ENCODE results near the gene GABPB2. TPM values are rescaled to one million over a fixed set of nuclear protein-coding genes. Genes with fewer than 3 reads are reported as not detected.

GABPB2 gene
- total RNA-seq, 2 donors from 2014 or later: 5.8 to 11.7 TPM

- peaks cover 7% of the 10 kb centered on the region for H3K27me3 Mint-ChIP-seq
- no peak overlapping the region for H3K4me3 Mint-ChIP-seq
- H3K9me3 Mint-ChIP-seq: no peaks in the 10 kb centered on the region
- no peaks in the 10 kb centered on the region for H3K36me3 Mint-ChIP-seq (ENCODE audit: low read depth)
- no peak for ATAC-seq (replicated peaks)
- no peak overlapping the region for H3K27ac Mint-ChIP-seq
- no peaks in the 10 kb centered on the region for H3K4me1 Mint-ChIP-seq
Measured at GRCh38 chr1:151134396-151134795, 63.8 kb downstream of the GABPB2 start.

GRCh38 chr1:151134991-151135390 lies 64.4 kb downstream of the GABPB2 start:
- H3K4me1 Mint-ChIP-seq: no peaks in the 10 kb centered on the region
- H3K36me3 Mint-ChIP-seq (ENCODE audit: low read depth): no peaks in the 10 kb centered on the region
- no peak overlapping the region for H3K27ac Mint-ChIP-seq
- peaks cover 7% of the 10 kb centered on the region for H3K27me3 Mint-ChIP-seq
- H3K9me3 Mint-ChIP-seq: no peaks in the 10 kb centered on the region
- no peak overlapping the region for H3K4me3 Mint-ChIP-seq
- ATAC-seq (replicated peaks): no peak

- ATAC-seq (replicated peaks): no peak
- Mint-ChIP-seq H3K9me3 (no peaks in the 10 kb centered on the region), H3K4me1 (no peaks in the 10 kb centered on the region), H3K36me3 (ENCODE audit: low read depth) (no peaks in the 10 kb centered on the region), H3K4me3 (no peak overlapping the region), H3K27me3 (peaks cover 3% of the 10 kb centered on the region), H3K27ac (no peak overlapping the region)
Measured at GRCh38 chr1:151135433-151136385, 65.1 kb downstream of the GABPB2 start.

DNA sequence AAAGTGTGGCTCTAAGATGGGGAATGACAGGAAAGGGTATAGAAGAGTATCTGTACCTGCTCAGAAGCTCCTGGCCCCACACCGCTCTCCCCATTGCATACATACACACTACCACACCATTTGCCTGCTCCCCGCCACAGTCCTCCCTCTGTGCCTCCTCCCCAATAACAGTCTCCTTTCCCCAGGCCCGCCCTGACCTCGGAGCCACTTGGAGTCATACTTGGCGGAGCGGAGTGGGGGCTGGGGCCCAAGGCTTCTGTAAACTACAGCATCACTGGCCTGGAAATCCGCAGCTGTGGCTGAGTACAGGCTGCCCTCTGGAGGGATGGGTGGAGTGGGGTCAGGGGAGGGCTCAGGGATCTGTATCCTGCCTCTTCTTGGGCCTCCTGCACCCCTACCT lies 67.2 kb downstream of the GABPB2 start:
- Mint-ChIP-seq H3K36me3 (ENCODE audit: low read depth) (no peaks in the 10 kb centered on the region), H3K9me3 (no peaks in the 10 kb centered on the region)
- ATAC-seq (replicated peaks): no peak

DNA sequence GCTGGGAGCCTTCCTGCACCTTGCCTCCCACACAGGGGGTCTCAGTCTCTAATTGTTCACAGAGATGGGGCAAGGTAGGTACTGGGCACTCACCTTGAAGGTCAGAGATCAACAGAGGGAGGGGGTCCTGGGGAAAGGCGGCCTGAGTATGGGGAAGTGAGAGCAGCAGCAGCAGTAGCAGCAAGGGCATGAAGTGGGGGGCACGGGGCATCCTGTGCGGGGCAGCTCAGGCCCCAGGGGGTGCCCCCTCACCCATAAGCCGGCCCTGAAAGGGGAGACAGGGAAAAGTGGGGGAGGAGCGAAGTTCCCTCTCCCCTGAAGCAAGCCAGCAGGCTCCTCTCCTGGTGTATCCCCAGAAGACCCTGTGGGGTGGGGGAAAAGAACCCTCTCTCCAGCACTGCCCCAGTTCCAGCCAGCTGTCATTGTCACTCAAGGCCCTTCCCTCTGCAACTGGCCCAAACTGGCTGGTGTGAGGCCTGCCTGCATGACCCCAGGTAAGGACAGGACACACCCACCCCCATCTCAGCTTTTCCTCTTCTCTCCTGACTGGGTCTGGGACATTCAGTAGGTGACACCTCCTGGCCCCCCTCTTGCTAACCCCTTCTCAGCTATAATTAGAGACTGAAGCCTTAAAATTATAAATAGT lies 72.0 kb downstream of the GABPB2 start:
- ATAC-seq (replicated peaks): no peak
- H3K27me3 Mint-ChIP-seq: no peaks in the 10 kb centered on the region
- no peak overlapping the region for H3K27ac Mint-ChIP-seq
- H3K9me3 Mint-ChIP-seq: no peaks in the 10 kb centered on the region
- H3K4me3 Mint-ChIP-seq: no peak overlapping the region
- H3K4me1 Mint-ChIP-seq: peaks cover 11% of the 10 kb centered on the region
- H3K36me3 Mint-ChIP-seq (ENCODE audit: low read depth): no peaks in the 10 kb centered on the region

More for the DNA sequence above, 67.2 kb downstream of the GABPB2 start:
- H3K27ac Mint-ChIP-seq: no peak overlapping the region
- H3K4me1 Mint-ChIP-seq: no peaks in the 10 kb centered on the region
- H3K27me3 Mint-ChIP-seq: no peaks in the 10 kb centered on the region
- H3K4me3 Mint-ChIP-seq: no peak overlapping the region

DNA sequence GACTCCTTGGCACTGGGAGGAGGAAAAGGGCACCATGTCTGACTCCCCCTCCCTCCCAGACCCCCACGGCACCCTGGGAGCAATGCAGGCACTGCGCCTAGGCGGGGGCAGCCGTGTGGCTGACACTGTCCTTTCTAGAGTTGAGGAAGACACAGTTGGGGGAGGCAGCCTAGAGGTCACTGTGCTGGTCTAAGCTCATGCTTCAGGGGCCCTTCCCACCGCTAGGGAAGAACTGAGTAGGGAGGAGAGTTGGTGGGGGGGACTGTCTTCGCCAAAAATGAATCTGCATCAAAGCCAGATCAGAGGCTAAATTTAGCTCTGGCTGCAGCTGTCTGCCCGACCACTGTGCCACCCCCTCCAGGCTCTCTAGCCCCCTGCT lies 72.5 kb downstream of the GABPB2 start:
- Mint-ChIP-seq H3K4me1 (peaks cover 11% of the 10 kb centered on the region), H3K27ac (no peak overlapping the region), H3K9me3 (no peaks in the 10 kb centered on the region), H3K4me3 (no peak overlapping the region), H3K36me3 (ENCODE audit: low read depth) (no peaks in the 10 kb centered on the region), H3K27me3 (no peaks in the 10 kb centered on the region)
- no peak for ATAC-seq (replicated peaks)

- ATAC-seq (replicated peaks): no peak
- H3K27ac Mint-ChIP-seq: no peak overlapping the region
- no peak overlapping the region for H3K4me3 Mint-ChIP-seq
- no peaks in the 10 kb centered on the region for H3K9me3 Mint-ChIP-seq
- no peaks in the 10 kb centered on the region for H3K27me3 Mint-ChIP-seq
- H3K4me1 Mint-ChIP-seq: peaks cover 11% of the 10 kb centered on the region
- no peaks in the 10 kb centered on the region for H3K36me3 Mint-ChIP-seq (ENCODE audit: low read depth)
Measured at GRCh38 chr1:151143986-151144385, 73.4 kb downstream of the GABPB2 start.

DNA sequence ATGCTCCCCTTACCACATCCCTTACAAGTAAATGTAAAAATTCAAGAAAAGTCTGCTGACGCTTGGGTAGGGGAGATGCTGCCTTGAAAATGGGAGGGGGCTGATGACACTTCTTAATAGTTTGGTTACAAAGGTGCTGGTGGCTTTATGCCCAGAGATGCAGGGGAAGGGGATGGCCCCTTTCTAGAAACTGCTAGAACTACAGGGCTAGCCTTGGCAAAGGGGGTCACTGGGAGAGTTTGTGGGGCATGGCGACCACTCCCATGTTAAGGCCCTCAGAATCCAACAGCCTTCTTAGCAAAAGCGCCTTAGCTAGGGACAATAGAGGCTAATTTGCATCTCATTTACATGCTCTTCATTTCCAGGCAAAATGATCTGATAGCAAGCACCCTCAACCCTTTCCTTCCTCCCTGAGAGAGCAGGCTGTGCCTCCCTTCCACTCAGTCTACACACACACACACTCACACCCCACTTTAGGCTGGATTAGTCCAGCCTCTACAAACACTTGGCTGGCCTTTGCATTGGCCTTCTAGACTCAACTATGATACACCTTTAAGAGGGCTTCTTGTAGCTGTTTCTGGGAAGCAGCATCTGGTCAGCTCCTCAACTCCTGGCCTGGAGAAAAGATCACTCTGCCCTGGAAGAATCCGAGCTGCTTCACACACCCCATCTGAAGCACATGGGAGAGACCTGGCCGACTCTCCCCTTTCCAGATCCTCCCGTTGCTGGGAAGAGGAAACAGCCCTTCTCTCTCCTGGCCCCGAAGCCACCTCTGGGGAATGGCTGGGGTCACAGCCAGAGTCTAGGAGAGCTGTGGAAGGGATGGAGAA lies 74.1 kb downstream of the GABPB2 start:
- no peak for ATAC-seq (replicated peaks)
- Mint-ChIP-seq H3K9me3 (no peaks in the 10 kb centered on the region), H3K4me1 (peaks cover 11% of the 10 kb centered on the region), H3K36me3 (ENCODE audit: low read depth) (no peaks in the 10 kb centered on the region), H3K4me3 (peak overlapping the region; percentile 90), H3K27me3 (no peaks in the 10 kb centered on the region), H3K27ac (no peak overlapping the region)

- Mint-ChIP-seq H3K4me3 (peak overlapping the region; percentile 90), H3K27ac (no peak overlapping the region), H3K4me1 (peaks cover 11% of the 10 kb centered on the region), H3K36me3 (ENCODE audit: low read depth) (no peaks in the 10 kb centered on the region), H3K9me3 (no peaks in the 10 kb centered on the region), H3K27me3 (no peaks in the 10 kb centered on the region)
- ATAC-seq (replicated peaks): no peak
Measured at GRCh38 chr1:151145304-151146071, 74.9 kb downstream of the GABPB2 start.

- H3K27ac Mint-ChIP-seq: peak overlapping the region; percentile 72
- ATAC-seq (replicated peaks): peak; percentile 8
- H3K27me3 Mint-ChIP-seq: no peaks in the 10 kb centered on the region
- H3K9me3 Mint-ChIP-seq: no peaks in the 10 kb centered on the region
- H3K36me3 Mint-ChIP-seq (ENCODE audit: low read depth): no peaks in the 10 kb centered on the region
- peaks cover 11% of the 10 kb centered on the region for H3K4me1 Mint-ChIP-seq
- peak overlapping the region; percentile 90 for H3K4me3 Mint-ChIP-seq
Measured at GRCh38 chr1:151146072-151146411, 75.5 kb downstream of the GABPB2 start.

GRCh38 chr1:151146412-151147131 lies 76.0 kb downstream of the GABPB2 start, which contains the start of gene SEMA6C:
Gene SEMA6C (minus strand): TSS chr1:151146631. CDS start chr1:151142621, 4,010 bp downstream.
- peak; percentile 100 for ATAC-seq (replicated peaks)
- Mint-ChIP-seq H3K9me3 (no peaks in the 10 kb centered on the region), H3K27ac (peak within 1 kb of the TSS; percentile 72), H3K4me3 (peak within 1 kb of the TSS; percentile 90), H3K4me1 (peaks cover 11% of the 10 kb centered on the region), H3K27me3 (no peaks in the 10 kb centered on the region), H3K36me3 (ENCODE audit: low read depth) (no peaks in the 10 kb centered on the region)

- no peaks in the 10 kb centered on the region for H3K27me3 Mint-ChIP-seq
- no peaks in the 10 kb centered on the region for H3K9me3 Mint-ChIP-seq
- peaks cover 11% of the 10 kb centered on the region for H3K4me1 Mint-ChIP-seq
- ATAC-seq (replicated peaks): no peak
- H3K4me3 Mint-ChIP-seq: peak overlapping the region; percentile 90
- peak overlapping the region; percentile 72 for H3K27ac Mint-ChIP-seq
- no peaks in the 10 kb centered on the region for H3K36me3 Mint-ChIP-seq (ENCODE audit: low read depth)
Measured at GRCh38 chr1:151147132-151147503, 76.6 kb downstream of the GABPB2 start.

DNA sequence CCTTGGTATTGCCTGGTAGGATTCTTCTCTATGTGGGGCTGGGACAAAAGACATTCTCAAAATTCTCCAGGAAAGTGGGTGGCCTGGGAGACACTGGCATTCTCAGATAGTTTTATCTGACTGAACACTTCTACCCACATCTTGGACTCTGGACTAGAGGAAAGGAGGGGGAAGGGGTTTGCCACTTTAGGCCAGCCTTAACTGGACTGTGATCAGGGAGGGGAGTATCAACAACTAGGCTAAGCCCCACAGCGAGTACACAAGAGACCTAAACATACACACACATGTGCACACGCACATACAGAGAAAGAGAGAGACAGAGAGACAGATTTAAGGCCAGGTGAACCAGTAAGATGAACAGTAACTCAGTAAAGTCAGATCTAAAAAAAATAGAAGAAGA lies 77.1 kb downstream of the GABPB2 start:
- H3K27me3 Mint-ChIP-seq: no peaks in the 10 kb centered on the region
- no peak for ATAC-seq (replicated peaks)
- peaks cover 11% of the 10 kb centered on the region for H3K4me1 Mint-ChIP-seq
- no peaks in the 10 kb centered on the region for H3K9me3 Mint-ChIP-seq
- no peaks in the 10 kb centered on the region for H3K36me3 Mint-ChIP-seq (ENCODE audit: low read depth)
- peak overlapping the region; percentile 90 for H3K4me3 Mint-ChIP-seq
- H3K27ac Mint-ChIP-seq: no peak overlapping the region
